Measurements from ENCODE around the gene HEATR3.
A peak's percentile ranks its signal among the peaks of the same experiment; 100 is the strongest.

HEATR3 gene, protein sequence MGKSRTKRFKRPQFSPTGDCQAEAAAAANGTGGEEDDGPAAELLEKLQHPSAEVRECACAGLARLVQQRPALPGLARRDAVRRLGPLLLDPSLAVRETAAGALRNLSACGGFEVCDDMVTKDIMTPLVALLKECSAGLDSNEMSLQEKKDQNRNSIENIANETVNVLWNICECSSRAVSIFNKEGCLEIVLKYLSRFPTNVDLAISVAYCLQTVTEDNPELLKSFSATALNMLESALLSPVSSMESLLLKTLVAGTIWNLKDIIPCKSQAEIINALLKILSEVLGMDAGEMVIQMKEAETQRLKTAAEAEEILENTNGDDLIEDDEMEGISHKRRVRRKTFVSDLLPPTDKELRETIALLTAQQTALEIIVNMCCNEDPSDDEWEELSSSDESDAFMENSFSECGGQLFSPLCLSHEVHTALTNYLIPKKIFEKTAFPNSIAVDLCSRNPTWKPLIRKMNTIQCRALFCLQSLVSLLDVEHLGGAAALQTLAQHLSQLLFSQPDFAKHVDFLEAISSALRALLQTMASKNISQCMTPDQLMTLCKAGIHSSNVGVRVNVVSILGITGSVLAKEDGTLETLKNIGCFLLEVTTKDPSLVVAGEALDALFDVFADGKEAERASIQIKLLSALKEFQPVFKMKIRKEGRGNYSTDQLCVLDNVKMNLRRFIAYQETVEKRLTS

GRCh38 chr16:50065624-50066481 is at the start of gene HEATR3:
TSS of gene HEATR3 (plus strand) at chr16:50065970. CDS start at chr16:50066132, 162 bp downstream.
- DNase-seq (ENCODE audit: low spot score): peak; percentile 96
- Histone ChIP-seq H3K27ac (peak within 1 kb of the TSS; percentile 59 to 97), H3K4me3 (peak within 1 kb of the TSS; percentile 95)
- TF ChIP-seq, protein P1, sequence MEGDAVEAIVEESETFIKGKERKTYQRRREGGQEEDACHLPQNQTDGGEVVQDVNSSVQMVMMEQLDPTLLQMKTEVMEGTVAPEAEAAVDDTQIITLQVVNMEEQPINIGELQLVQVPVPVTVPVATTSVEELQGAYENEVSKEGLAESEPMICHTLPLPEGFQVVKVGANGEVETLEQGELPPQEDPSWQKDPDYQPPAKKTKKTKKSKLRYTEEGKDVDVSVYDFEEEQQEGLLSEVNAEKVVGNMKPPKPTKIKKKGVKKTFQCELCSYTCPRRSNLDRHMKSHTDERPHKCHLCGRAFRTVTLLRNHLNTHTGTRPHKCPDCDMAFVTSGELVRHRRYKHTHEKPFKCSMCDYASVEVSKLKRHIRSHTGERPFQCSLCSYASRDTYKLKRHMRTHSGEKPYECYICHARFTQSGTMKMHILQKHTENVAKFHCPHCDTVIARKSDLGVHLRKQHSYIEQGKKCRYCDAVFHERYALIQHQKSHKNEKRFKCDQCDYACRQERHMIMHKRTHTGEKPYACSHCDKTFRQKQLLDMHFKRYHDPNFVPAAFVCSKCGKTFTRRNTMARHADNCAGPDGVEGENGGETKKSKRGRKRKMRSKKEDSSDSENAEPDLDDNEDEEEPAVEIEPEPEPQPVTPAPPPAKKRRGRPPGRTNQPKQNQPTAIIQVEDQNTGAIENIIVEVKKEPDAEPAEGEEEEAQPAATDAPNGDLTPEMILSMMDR (IDR thresholded peaks at IDR 0.05): no peak

DNA sequence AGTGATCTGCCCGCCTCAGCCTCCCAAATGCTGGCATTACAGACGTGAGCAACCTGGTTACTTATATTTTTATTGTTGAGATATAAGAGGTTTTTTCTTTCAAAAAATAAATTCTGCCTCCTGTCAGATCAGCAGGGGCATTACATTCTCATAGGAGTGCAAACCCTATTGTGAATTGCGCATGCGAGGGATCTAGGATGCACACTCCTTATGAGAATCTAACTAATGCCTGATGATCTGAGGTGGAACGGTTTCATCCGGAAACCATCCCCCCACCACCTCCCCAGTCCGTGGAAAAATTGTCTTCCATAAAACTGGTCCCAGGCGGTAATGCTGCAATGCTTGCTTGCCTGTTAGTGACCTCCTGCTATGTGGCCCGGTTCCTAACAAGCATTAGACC is 48.2 kb upstream of the HEATR3 start:
- DNase-seq (ENCODE audit: low spot score): no peak
- H3K27ac ChIP-seq: no peak overlapping the region
- TF ChIP-seq, protein P1 (IDR thresholded peaks at IDR 0.05): no peak
- no peak overlapping the region for H3K4me3 ChIP-seq

DNA sequence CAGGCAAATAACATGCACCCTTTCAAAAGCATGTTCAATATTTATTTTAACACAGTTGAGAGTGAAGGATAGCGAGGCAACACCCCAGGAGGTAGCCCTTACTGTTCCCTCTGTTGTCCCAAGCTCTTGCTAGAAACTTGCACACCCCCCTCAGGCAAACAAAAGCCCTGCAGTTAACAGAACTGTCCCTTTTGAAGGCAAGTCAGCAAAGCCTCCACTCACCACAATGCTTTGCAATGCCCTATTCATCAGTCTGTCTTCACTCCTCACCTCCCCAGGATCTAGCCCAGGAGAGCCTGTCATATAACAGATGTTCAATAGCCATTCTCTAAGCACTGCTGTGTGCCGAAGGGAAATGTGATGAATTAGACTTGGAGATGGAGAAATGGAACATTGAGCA is 44.2 kb upstream of the HEATR3 start:
- TF ChIP-seq, protein P1 (IDR thresholded peaks at IDR 0.05): no peak
- Histone ChIP-seq H3K27ac (no peak overlapping the region), H3K4me3 (no peak overlapping the region)
- DNase-seq (ENCODE audit: low spot score): no peak

- no peak overlapping the region for H3K27ac ChIP-seq
- no peak for DNase-seq (ENCODE audit: low spot score)
- TF ChIP-seq, protein P1 (IDR thresholded peaks at IDR 0.05): no peak
- no peak overlapping the region for H3K4me3 ChIP-seq
Observed at GRCh38 chr16:50023641-50024040, 42.1 kb upstream of the HEATR3 start.

DNA sequence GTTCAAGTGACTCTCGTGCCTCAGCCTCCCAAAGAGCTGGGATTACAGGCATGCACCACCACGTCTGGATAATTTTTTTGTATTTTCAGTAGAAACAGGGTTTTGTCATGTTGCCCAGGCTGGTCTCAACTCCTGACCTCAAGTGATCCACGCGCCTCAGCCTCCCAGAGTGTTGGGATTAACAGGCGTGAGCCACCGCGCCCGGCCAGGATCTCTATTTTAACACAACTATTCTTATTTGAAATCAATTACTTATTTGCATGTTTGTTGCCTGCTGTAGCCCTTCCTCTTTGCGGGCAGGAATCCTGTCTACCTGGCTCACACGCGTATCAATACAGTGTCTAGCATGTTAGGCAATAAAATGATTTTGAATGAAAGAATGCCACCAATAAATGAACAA is 41.6 kb upstream of the HEATR3 start:
- H3K27ac ChIP-seq: no peak overlapping the region
- DNase-seq (ENCODE audit: low spot score): no peak
- TF ChIP-seq, protein P1 (IDR thresholded peaks at IDR 0.05): no peak
- no peak overlapping the region for H3K4me3 ChIP-seq

GRCh38 chr16:50024684-50025536 is 40.9 kb upstream of the HEATR3 start, which contains the start of gene CNEP1R1:
TSS of gene CNEP1R1 (plus strand) at chr16:50025225. CDS start at chr16:50025316, 91 bp downstream.
- TF ChIP-seq, protein P1 (IDR thresholded peaks at IDR 0.05): peak; percentile 100

More at GRCh38 chr16:50024684-50025536, 40.9 kb upstream of the HEATR3 start, which contains the start of gene CNEP1R1:
- peak within 1 kb of the TSS; percentile 91 for H3K4me3 ChIP-seq
- H3K27ac ChIP-seq: peak within 1 kb of the TSS; percentile 84 to 88
- DNase-seq (ENCODE audit: low spot score): peak; percentile 97

Data from coronary artery (tissue), 2 donors.